Prostate gland (tissue), 2 donors: ENCODE measurements around the gene PTPRG.

Experiments used
- POLR2A ChIP-seq: fragments of 450-650 bp; IDR thresholded peaks from one replicate; pipeline ENCODE4 v1.6.1; 2016; ENCODE audit warnings: antibody characterized with exemption, mild to moderate bottlenecking
- TF ChIP-seq, protein P1 (sequence below), 4 experiments: fragments of 200-600 bp in 2 of 4; fragments of 450-650 bp in 2 of 4; sonication (generic) in 2 of 4; IDR thresholded peaks; 1 replicate in 3 of 4; 2 replicates in 1 of 4; pipeline ENCODE4 v1.5.1; 2016 to 2019; ENCODE audit warnings: antibody characterized with exemption in 4 of 4, mild to moderate bottlenecking in 2 of 4, moderate library complexity in 2 of 4

DNA sequence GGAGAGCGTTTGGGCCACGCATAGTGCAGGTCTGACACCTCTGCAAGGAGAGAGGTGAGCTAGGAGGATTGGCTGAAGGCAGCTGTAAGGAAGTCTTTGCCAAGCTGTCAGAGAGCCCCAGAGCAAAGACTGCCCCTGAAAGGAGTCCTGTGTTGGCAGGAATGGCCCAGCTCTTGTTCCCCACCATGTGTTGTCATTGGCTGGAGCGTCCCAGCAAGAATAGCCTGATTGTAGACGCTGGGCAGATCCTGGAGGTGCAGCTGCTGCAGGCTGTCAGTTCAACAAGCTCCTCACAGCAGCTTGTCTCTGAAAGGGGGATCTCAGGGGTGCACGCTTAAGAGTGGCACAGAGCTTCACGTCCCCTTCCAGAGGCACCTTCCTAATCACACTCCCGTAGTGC, 574.4 kb downstream of the PTPRG start:
- TF ChIP-seq, protein P1, sequence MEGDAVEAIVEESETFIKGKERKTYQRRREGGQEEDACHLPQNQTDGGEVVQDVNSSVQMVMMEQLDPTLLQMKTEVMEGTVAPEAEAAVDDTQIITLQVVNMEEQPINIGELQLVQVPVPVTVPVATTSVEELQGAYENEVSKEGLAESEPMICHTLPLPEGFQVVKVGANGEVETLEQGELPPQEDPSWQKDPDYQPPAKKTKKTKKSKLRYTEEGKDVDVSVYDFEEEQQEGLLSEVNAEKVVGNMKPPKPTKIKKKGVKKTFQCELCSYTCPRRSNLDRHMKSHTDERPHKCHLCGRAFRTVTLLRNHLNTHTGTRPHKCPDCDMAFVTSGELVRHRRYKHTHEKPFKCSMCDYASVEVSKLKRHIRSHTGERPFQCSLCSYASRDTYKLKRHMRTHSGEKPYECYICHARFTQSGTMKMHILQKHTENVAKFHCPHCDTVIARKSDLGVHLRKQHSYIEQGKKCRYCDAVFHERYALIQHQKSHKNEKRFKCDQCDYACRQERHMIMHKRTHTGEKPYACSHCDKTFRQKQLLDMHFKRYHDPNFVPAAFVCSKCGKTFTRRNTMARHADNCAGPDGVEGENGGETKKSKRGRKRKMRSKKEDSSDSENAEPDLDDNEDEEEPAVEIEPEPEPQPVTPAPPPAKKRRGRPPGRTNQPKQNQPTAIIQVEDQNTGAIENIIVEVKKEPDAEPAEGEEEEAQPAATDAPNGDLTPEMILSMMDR (IDR thresholded peaks at IDR 0.05): no peak
- TF ChIP-seq POLR2A: no peak
